Thyroid gland (tissue), 4 donors: Measurements from ENCODE around the gene DPYSL4.

Source experiments
- POLR2A ChIP-seq, 2 donors: fragments of 450-650 bp; IDR thresholded peaks; one replicate each; pipeline ENCODE4 v1.6.1; 2017; ENCODE audit warnings: antibody characterized with exemption in 2 of 2, mild to moderate bottlenecking in 2 of 2, moderate library complexity in 1 of 2
- TF ChIP-seq, protein P1 (sequence below), 6 experiments: fragments of 200-600 bp in 3 of 6; fragments of 450-650 bp in 3 of 6; sonication (generic) in 3 of 6; IDR thresholded peaks; one replicate each; pipeline ENCODE4 v1.5.1; 2016 to 2019; ENCODE audit warnings: antibody characterized with exemption in 6 of 6, mild to moderate bottlenecking in 2 of 6, inconsistent platforms in 1 of 6, moderate library complexity in 1 of 6

DNA sequence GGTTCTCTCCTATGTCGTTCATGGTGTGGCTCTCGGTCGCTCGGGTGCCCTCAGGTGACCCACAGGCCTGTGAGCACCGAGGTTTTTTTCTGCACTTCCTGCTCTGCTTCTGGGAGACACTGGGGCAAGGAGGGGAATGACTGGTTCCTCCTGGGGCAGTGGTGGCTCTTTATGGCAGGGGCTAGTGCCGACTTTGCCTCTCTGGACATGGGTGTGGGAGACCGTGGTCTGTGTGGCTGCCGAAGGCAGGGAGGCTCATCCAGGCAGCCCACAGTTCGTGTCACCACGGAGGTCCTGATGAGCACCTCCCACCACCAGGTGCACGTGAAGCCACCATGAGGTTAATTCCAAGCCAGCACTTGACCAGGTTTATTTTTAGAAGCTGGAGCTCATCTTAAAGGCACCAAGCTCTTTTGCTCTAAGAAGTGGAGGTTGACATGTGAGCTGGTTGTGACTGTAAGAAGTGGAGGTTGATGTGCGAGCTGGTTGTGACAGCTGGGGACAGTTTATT is 24.7 kb upstream of the DPYSL4 start:
- TF ChIP-seq POLR2A (IDR thresholded peaks at IDR 0.05) = no peak
- TF ChIP-seq, protein P1, sequence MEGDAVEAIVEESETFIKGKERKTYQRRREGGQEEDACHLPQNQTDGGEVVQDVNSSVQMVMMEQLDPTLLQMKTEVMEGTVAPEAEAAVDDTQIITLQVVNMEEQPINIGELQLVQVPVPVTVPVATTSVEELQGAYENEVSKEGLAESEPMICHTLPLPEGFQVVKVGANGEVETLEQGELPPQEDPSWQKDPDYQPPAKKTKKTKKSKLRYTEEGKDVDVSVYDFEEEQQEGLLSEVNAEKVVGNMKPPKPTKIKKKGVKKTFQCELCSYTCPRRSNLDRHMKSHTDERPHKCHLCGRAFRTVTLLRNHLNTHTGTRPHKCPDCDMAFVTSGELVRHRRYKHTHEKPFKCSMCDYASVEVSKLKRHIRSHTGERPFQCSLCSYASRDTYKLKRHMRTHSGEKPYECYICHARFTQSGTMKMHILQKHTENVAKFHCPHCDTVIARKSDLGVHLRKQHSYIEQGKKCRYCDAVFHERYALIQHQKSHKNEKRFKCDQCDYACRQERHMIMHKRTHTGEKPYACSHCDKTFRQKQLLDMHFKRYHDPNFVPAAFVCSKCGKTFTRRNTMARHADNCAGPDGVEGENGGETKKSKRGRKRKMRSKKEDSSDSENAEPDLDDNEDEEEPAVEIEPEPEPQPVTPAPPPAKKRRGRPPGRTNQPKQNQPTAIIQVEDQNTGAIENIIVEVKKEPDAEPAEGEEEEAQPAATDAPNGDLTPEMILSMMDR (IDR thresholded peaks at IDR 0.05) = no peak
